Measurements from ENCODE around the gene MGAT1.
"Not testable (repeated sequence)": the region's sequence is repeated elsewhere in the genome, so short reads cannot be mapped to it uniquely, and the experiment has no call there.

MGAT1 gene

DNA sequence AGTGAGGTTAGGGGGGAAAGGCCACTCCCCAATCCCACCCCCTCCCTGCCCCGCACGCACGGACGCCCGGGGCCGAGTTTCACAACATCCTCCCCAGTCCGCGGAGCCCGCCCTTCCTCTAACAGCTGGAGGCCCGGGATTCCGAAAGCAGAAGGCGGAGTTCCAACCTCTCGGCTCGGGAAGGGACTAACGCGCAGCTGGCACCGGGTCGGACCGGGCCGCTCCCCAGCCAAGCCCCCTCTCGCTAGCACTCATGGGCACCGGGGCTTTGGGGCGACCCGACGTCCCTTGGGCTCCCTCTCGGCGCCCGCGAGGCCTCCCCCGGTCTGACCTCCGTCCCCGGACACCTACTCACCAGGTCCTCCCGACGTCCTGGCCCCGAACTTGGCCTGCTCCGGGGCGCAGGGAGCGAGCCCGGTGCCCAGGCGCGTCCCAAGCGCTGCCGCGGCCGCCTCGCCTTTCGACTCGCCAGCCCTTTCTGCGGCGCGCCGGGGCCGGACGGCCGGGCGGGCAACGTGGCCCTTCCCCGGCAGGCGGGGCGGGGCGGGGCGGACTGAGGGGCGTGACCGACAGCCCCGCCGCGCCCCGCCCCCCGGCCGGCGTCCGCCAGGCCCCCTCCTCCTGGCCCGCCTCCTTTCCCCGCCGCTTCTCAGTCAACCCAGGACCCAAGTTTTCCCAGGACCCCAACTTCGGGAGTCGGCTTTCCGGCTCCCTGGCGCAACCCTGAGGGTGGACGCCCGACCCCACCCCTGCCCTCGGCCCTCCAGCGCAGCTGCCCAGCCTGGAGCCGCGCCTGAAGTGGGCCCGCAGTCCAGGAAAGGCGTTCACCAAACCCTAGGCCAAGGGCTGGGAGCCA lies at the start of gene MGAT1:
Gene MGAT1 (minus strand): TSS at position 482 of the 856 bp plus-strand sequence. CDS start 9,835 bp downstream, outside the sequence.
- no peak for DNase-seq

DNA sequence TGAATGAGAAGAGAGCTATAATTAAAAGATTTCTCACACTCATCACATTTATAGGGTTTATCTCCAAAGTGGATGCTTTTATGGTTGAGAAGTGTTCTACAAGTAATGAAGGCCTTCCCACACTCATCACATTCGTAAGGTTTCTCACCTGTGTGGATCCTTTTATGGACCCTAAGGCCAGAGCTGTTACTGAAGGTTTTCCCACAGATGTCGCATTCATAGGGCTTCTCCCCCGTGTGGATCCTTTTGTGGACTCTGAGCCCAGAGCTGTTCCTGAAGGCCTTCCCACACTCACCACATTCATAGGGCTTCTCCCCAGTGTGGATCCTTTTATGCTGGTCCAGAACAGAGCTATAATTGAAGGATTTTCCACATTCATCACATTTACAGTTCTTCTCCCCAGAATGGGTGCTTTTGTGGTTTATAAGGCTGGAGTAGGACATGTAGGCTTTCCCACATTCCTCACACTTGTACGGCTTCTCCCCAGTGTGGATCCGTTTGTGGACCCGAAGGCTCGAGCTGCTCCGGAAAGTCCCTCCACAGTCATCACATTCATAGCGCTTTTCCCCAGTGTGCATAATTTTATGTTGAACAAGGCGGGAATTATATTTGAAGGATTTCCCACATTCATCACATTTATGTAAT lies 48.0 kb upstream of the MGAT1 start:
- no peak for DNase-seq

- DNase-seq, result no peak
These were observed 47.2 kb upstream of the MGAT1 start for GRCh38 chr5:180849827-180850226.

GRCh38 chr5:180848878-180849277 lies 46.3 kb upstream of the MGAT1 start:
- no peak for DNase-seq

- DNase-seq, result no peak
These were observed 45.7 kb upstream of the MGAT1 start for GRCh38 chr5:180848265-180848664.

- DNase-seq, result no peak
These were observed 44.4 kb upstream of the MGAT1 start for GRCh38 chr5:180847026-180847425.

- DNase-seq, result no peak
These were observed 42.3 kb upstream of the MGAT1 start for GRCh38 chr5:180844858-180845257.

GRCh38 chr5:180844432-180844831 lies 41.8 kb upstream of the MGAT1 start:
- DNase-seq, result no peak

DNA sequence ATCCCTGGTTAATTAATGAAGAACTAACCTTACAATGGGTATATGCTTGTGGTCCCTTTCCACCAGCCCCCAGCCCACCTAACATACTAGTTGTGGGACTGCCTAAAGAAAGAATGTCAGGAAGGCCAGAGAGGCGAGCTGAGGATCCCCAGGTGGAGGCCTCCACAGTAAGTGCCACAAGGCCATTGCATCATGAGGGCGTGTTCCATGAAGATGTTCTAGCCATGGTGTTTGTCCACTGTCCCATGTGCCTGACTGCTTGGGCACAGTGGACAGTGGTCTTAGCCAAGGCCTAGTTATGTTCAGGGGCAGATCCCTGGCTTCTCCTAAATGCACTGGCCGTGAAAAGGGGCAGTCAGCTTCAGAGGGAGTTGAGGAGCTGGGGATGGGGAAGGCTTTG lies 37.3 kb upstream of the MGAT1 start:
- DNase-seq, result no peak

DNA sequence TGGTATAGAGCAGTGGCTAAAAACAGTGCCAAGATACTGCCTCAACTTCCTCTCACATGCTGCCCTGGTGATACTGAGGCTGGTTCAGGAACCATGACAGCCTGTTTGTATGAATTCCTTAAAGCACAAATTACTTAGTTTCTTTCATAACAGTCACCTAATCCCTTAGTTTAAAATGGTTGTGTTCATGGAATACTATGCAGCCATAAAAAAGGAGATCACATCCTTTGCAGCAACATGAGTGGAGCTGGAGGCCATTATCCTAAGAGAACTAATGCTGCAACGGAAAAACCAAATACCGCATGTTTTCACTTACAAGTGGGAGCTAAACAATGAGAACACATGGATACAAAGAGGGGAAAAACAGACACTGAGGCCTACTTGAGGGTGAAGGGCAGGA lies 36.6 kb upstream of the MGAT1 start:
- DNase-seq, result no peak

GRCh38 chr5:180837478-180837877 lies 34.9 kb upstream of the MGAT1 start:
- no peak for DNase-seq

GRCh38 chr5:180832638-180833068 lies 30.0 kb upstream of the MGAT1 start:
- DNase-seq, result no peak

GRCh38 chr5:180831139-180832093 lies 28.8 kb upstream of the MGAT1 start:
- DNase-seq, result peak; percentile 21

DNA sequence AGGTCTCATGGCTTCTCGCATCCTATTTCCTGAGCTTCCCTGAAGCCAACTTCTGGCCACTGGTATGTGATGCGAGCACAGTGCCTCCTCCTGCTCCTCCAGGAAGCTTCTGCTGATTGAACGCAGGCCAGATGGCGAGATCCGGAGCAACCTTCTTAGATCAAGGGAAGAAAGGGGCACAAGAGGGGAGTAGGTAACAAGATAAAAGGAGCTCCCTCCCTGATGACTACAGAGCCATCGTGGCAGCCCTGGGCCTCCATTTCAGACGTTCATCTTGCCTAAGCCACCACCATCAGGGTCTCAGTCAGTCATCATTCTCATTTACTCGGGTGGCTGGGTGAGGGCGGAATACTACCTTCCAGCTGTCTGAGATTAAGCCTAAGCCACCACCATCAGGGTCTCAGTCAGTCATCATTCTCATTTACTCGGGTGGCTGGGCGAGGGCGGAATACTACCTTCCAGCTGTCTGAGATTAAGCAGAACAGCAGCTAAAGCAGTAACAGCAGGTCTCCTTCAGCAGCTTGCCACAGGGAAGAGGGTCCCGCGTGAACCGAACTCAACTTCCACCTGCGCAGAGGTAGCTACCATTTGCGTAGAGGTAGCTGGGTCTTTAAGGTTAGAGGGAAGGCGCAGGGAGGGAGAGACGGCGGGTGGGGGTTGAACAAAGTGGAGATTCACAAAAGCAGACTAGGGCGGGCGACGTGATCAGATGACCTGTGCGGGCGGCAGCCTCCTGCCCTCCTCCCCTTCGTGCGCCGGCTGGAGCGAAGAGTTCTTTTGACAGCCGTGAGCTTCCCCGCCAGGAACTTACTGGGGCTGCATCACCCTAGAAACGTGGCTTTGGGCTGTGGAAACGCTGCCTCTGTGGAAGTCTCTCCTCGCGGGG lies 27.9 kb upstream of the MGAT1 start:
- DNase-seq, result peak; percentile 26

- DNase-seq, result no peak
These were observed 27.1 kb upstream of the MGAT1 start for GRCh38 chr5:180829726-180830125.

GRCh38 chr5:180828756-180829531 lies 26.3 kb upstream of the MGAT1 start:
- DNase-seq, result not testable (repeated sequence)

DNA sequence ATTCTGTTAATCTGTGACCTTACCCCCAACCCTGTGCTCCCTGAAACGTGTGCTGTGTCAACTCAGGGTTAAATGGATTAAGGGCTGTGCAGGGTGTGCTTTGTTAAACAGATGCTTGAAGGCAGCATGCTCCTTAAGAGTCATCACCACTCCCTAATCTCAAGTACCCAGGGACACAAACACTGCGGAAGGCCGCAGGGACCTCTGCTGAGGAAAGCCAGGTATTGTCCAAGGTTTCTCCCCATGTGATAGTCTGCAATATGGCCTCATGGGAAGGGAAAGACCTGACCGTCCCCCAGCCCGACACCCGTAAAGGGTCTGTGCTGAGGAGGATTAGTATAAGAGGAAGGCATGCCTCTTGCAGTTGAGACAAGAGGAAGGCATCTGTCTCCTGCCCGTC lies 24.8 kb upstream of the MGAT1 start:
- not testable (repeated sequence) for DNase-seq

DNA sequence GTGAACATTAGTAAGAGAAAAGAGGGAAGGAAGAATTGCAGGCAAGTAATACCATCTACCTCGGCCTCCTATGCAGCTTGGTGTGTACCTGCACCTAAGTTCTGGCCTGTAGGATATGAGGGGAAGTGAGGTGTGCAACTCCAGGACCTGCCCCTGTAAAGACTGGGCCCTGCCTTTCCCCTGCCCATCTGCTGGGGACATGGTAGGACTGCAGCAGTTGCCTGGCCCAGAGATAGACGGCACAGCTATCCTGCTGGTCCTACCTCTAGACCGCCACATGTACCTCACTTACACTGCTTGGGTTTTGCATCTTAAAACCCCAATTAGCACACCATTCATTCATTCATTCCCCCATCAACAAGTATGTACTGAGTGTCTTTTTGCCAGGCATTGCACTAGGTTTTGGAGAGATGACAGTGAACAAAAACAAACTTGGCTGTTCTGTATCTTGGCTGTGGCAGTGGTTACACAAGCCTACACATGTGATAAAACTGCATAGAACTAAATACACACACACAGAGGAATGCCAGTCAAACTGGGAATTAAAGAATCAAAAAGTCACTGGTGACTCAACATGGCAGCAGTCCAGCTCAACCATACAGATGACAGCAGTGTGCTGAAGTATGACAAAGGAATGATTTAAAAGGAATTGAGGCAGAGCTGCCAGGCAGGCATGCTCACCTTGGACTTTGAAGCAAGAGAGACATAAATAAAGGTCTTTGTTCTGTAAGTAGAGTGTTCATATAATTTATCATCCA lies 23.3 kb upstream of the MGAT1 start:
- no peak for DNase-seq

- no peak for DNase-seq
These were observed 22.2 kb upstream of the MGAT1 start for GRCh38 chr5:180824630-180825476.

Measured in NCI-H2029 treated with DMSO at 0.1 percent for 48 hours (cell line).